Mesenchymal stem cell (in vitro differentiated cells and primary cell): ENCODE results near the gene GOSR1.
"Not testable (repeated sequence)": the region's sequence is repeated elsewhere in the genome, so short reads cannot be mapped to it uniquely, and the experiment has no call there.

Experiments
- DNase-seq: peaks from one replicate; pipeline ENCODE4 v3.0.0-alpha.2; 2013
- H2AFZ ChIP-seq: one replicate; pipeline ENCODE4 v1.6.1; 2013; ENCODE audit warnings: low read depth, mild to moderate bottlenecking, control low read depth, inconsistent platforms, low read length, moderate library complexity
- H2AK5ac ChIP-seq: 2 replicates; pipeline ENCODE4 v1.6.1; 2013; ENCODE audit warnings: low read length, moderate library complexity, mild to moderate bottlenecking, inconsistent platforms; ENCODE audit not compliant: severe bottlenecking
- H2BK120ac ChIP-seq: one replicate; pipeline ENCODE4 v1.6.1; 2013; ENCODE audit warnings: low read depth, mild to moderate bottlenecking, inconsistent platforms, low read length, moderate library complexity
- H2BK12ac ChIP-seq, 2 experiments: one replicate each; pipeline ENCODE4 v1.6.1; 2013; ENCODE audit warnings: inconsistent platforms in 2 of 2, low read length in 2 of 2, mild to moderate bottlenecking in 2 of 2, moderate library complexity in 2 of 2, control low read depth in 1 of 2
- H2BK15ac ChIP-seq: one replicate; pipeline ENCODE4 v1.6.1; 2013; ENCODE audit warnings: mild to moderate bottlenecking, low read depth, inconsistent platforms; ENCODE audit not compliant: poor library complexity, severe bottlenecking
- H2BK5ac ChIP-seq: 2 replicates; pipeline ENCODE4 v1.6.1; 2013; ENCODE audit warnings: low read depth, mild to moderate bottlenecking, low read length, control low read depth, inconsistent platforms; ENCODE audit not compliant: poor library complexity, severe bottlenecking
- H3K14ac ChIP-seq, 2 experiments: one replicate each; pipeline ENCODE4 v1.6.1; 2013; ENCODE audit warnings: inconsistent platforms in 2 of 2, low read length in 2 of 2, control low read depth in 1 of 2, mild to moderate bottlenecking in 1 of 2, moderate library complexity in 1 of 2
- H3K18ac ChIP-seq, 2 experiments: one replicate each; pipeline ENCODE4 v1.6.1; 2013; ENCODE audit warnings: inconsistent platforms in 2 of 2, low read length in 2 of 2, control low read depth in 1 of 2, low read depth in 1 of 2, mild to moderate bottlenecking in 1 of 2
- H3K23ac ChIP-seq, 2 experiments: one replicate each; pipeline ENCODE4 v1.6.1; 2013; ENCODE audit warnings: inconsistent platforms in 2 of 2, low read length in 2 of 2, mild to moderate bottlenecking in 2 of 2, moderate library complexity in 2 of 2, control low read depth in 1 of 2
- H3K27ac ChIP-seq: 2 replicates; pipeline ENCODE4 v1.5.1; 2013; ENCODE audit warnings: mild to moderate bottlenecking, moderate library complexity, low read length, control low read depth, inconsistent platforms; ENCODE audit not compliant: poor library complexity, severe bottlenecking
- H3K27me3 ChIP-seq, 2 experiments: 2 replicates each; pipeline versions ENCODE4 v1.6.1 to v1.7.0; 2013; ENCODE audit warnings: low read length in 2 of 2, mild to moderate bottlenecking in 2 of 2, moderate library complexity in 2 of 2, control low read depth in 1 of 2, inconsistent platforms in 1 of 2; ENCODE audit not compliant: control insufficient read depth in 1 of 2, insufficient read depth in 1 of 2
- H3K36me3 ChIP-seq, 2 experiments: 2 replicates each; pipeline versions ENCODE4 v1.6.1 to v1.7.0; 2013; ENCODE audit warnings: low read length in 2 of 2, control low read depth in 1 of 2, inconsistent platforms in 1 of 2, low read depth in 1 of 2, mild to moderate bottlenecking in 1 of 2; ENCODE audit not compliant: insufficient read depth in 2 of 2, control insufficient read depth in 1 of 2
- H3K4ac ChIP-seq, 2 experiments: one replicate each; pipeline ENCODE4 v1.6.1; 2013; ENCODE audit warnings: inconsistent platforms in 2 of 2, low read length in 2 of 2, mild to moderate bottlenecking in 2 of 2, moderate library complexity in 2 of 2, control low read depth in 1 of 2, low read depth in 1 of 2
- H3K4me1 ChIP-seq: 2 replicates; pipeline ENCODE4 v1.6.1; 2013; ENCODE audit warnings: low read depth, low read length, control low read depth; ENCODE audit not compliant: control insufficient read depth, insufficient read depth
- H3K4me2 ChIP-seq: 2 replicates; pipeline ENCODE4 v1.6.1; 2013; ENCODE audit warnings: low read length, mild to moderate bottlenecking, inconsistent platforms; ENCODE audit not compliant: poor library complexity, severe bottlenecking
- H3K4me3 ChIP-seq, 2 experiments: 2 replicates each; pipeline versions ENCODE4 v1.5.1 to v1.7.0; 2013; ENCODE audit warnings: low read length in 2 of 2, mild to moderate bottlenecking in 2 of 2, control low read depth in 1 of 2, low read depth in 1 of 2; ENCODE audit not compliant: insufficient read depth in 1 of 2
- H3K79me1 ChIP-seq: replicated peaks from 2 replicates; pipeline ENCODE4 v1.6.1; 2013; ENCODE audit warnings: mild to moderate bottlenecking, control low read depth, low read length, inconsistent platforms; ENCODE audit not compliant: poor library complexity, severe bottlenecking
- H3K9ac ChIP-seq: 2 replicates; pipeline ENCODE4 v1.7.0; 2013; ENCODE audit warnings: mild to moderate bottlenecking, low read length, moderate library complexity
- H3K9me3 ChIP-seq: 2 replicates; pipeline ENCODE4 v1.7.0; 2013; ENCODE audit warnings: mild to moderate bottlenecking, low read length; ENCODE audit not compliant: control insufficient read depth
- H4K8ac ChIP-seq: one replicate; pipeline ENCODE4 v1.6.1; 2013; ENCODE audit warnings: inconsistent platforms, mild to moderate bottlenecking, low read length, moderate library complexity
- H4K91ac ChIP-seq: one replicate; pipeline ENCODE4 v1.6.1; 2013; ENCODE audit warnings: mild to moderate bottlenecking, low read length, inconsistent platforms
- WGBS: methylation state at CpG from one replicate; pipeline ENCODE4 v1.1.7; 2013; ENCODE audit warnings: mixed read lengths; 5-methylcytosine and 5-hydroxymethylcytosine counted together

The GOSR1 gene

DNA sequence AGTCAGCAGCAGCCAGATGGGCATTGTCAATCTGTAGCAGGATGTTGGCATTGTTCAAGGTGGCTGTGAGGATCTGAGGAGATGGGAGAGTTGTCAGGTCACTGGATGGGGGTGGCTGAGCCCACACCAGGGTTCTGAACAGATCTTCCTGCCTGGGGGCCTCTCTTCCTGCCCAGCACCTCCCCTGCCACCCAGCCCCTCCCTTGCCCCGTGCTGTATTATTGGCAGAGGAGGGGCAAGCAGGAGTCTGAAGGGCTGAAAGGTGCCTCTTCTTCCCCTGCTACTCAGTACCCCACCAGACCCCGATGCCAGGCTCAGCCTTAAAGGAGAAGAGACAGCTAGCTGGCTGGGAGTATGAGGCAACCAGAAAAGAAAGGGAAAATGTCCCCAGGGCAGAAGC lies 93.0 kb downstream of the GOSR1 start:
- no peak overlapping the region for H3K9ac ChIP-seq
- no peaks in the 10 kb centered on the region for H3K9me3 ChIP-seq
- no peak overlapping the region for H2AFZ ChIP-seq
- H4K91ac ChIP-seq = no peak overlapping the region
- peaks cover 29 to 49% of the 10 kb centered on the region in 2 experiments for H3K27me3 ChIP-seq
- no peak overlapping the region for H2BK120ac ChIP-seq
- 86% methylated on average over 1 of the region's 2 CpGs for WGBS
- DNase-seq = no peak
- no peak overlapping the region for H3K23ac ChIP-seq
- H3K14ac ChIP-seq = no peak overlapping the region
- H3K4ac ChIP-seq = no peak overlapping the region
- H2BK12ac ChIP-seq = no peak overlapping the region
- H2AK5ac ChIP-seq = no peak overlapping the region
- H4K8ac ChIP-seq = no peak overlapping the region
- no peaks in the 10 kb centered on the region for H3K79me1 ChIP-seq
- no peak overlapping the region for H2BK15ac ChIP-seq
- no peak overlapping the region for H2BK5ac ChIP-seq
- no peaks in the 10 kb centered on the region for H3K36me3 ChIP-seq
- H3K4me2 ChIP-seq = no peak overlapping the region
- no peak overlapping the region for H3K27ac ChIP-seq
- H3K18ac ChIP-seq = no peak overlapping the region
- H3K4me1 ChIP-seq = peaks cover 11% of the 10 kb centered on the region
- H3K4me3 ChIP-seq = no peak overlapping the region

DNA sequence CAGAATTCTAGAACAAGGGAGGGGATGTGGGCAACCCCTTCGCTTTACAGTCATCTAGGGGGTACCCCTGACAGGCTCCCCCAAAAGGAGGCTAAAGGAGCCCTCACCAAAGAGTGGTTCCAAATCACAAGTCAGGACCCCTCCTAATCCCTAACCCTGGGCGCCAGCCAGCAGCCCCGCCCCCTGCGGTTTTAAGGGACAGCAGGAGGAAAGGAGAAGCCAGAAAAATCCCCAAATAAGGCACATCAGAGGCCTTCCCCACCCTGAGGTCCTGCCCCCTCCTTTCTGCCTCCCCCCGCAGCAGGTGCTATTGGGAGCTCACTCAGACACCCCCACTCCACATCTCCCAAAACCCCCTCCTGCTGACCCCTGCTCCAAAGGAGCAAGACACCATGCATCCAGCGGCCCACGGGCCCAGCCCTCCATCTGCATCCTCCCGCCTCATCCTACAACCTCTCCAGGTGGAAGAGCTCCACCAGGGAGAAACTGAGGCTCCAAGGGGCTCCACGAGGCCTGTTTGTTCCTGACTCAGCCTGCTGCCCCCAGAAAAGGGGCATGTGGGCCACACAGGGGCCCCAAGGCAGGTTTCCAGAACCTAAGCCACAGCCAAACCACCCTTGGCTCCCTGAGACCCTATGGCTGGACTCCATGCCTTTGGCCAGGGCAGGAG lies 93.5 kb downstream of the GOSR1 start:
- Histone ChIP-seq H3K4me1 (peaks cover 11% of the 10 kb centered on the region), H2BK15ac (no peak overlapping the region), H3K18ac (no peak overlapping the region), H3K4me3 (no peak overlapping the region), H3K36me3 (no peaks in the 10 kb centered on the region), H2BK120ac (no peak overlapping the region), H3K9me3 (no peaks in the 10 kb centered on the region), H3K27me3 (peaks cover 25 to 47% of the 10 kb centered on the region in 2 experiments), H2AK5ac (no peak overlapping the region), H3K4me2 (no peak overlapping the region), H3K27ac (no peak overlapping the region), H3K9ac (no peak overlapping the region), H3K4ac (no peak overlapping the region), H3K23ac (no peak overlapping the region), H2AFZ (no peak overlapping the region), H4K91ac (no peak overlapping the region), H2BK5ac (no peak overlapping the region), H3K79me1 (no peaks in the 10 kb centered on the region), H4K8ac (no peak overlapping the region), H2BK12ac (no peak overlapping the region), H3K14ac (no peak overlapping the region)
- no peak for DNase-seq
- 76% methylated on average over 8 of the region's 9 CpGs for WGBS

DNA sequence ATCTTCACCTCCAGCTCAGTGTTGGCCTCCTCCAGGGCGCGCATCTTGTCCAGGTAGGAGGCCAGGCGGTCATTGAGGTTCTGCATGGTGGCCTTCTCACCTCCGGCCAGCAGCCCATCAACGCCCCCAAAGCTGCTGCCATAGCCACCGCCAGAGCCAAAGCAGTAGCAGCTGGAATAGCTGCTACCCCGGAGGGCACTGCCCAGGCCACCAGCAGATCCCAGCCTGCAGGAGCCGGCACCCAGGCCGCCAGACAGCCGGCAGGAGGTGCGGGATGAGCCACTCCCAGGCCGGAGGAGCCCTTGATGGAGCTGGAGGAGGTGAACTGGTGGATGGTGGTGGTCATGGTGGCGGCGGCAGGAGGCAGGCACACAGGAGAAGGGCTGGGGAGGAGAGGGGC lies 94.2 kb downstream of the GOSR1 start:
- H3K4me3 ChIP-seq, H2AFZ ChIP-seq, H2BK5ac ChIP-seq, H3K79me1 ChIP-seq, H3K36me3 ChIP-seq, H3K23ac ChIP-seq, H2BK12ac ChIP-seq, H3K9ac ChIP-seq, H3K4ac ChIP-seq, H2BK120ac ChIP-seq, H3K18ac ChIP-seq, H2AK5ac ChIP-seq, H3K4me1 ChIP-seq, H3K27ac ChIP-seq, DNase-seq, H2BK15ac ChIP-seq, H3K4me2 ChIP-seq, H4K91ac ChIP-seq, H3K14ac ChIP-seq, H3K9me3 ChIP-seq, H4K8ac ChIP-seq: not testable (repeated sequence)
- 95% methylated on average over 14 of the region's 14 CpGs for WGBS
- H3K27me3 ChIP-seq = peaks cover 19 to 40% of the 10 kb centered on the region in 2 experiments

DNA sequence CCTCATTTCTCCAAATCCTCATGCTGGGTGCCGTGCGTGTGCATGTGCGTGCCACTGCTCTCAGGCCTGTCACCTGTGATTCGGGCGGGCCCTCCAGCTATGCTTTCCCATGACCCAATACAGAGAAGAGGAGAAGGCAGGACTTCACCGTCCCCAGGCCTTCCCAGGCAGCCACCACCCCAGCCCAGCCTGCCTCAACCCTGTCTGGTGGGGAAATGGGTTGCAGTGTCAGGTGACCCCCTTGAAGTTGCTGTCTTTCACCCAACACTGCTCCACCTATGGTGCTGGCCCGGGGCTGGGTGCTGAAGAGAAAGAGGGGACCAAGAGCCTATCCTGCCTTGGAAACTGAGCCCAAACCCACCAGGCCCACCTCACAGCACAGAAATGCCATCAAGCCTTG lies 94.7 kb downstream of the GOSR1 start:
- Histone ChIP-seq H3K27me3 (peaks cover 14 to 36% of the 10 kb centered on the region in 2 experiments), H2BK120ac (no peak overlapping the region), H3K36me3 (no peaks in the 10 kb centered on the region), H3K27ac (no peak overlapping the region), H3K4me2 (no peak overlapping the region), H3K18ac (no peak overlapping the region), H3K9ac (no peak overlapping the region), H3K9me3 (no peaks in the 10 kb centered on the region), H2BK15ac (no peak overlapping the region), H2BK12ac (no peak overlapping the region), H3K4me1 (peaks cover 5% of the 10 kb centered on the region), H2AK5ac (no peak overlapping the region), H4K91ac (no peak overlapping the region), H2AFZ (no peak overlapping the region), H3K4ac (no peak overlapping the region), H3K4me3 (no peak overlapping the region), H3K23ac (no peak overlapping the region), H4K8ac (no peak overlapping the region), H3K14ac (no peak overlapping the region), H2BK5ac (no peak overlapping the region), H3K79me1 (no peaks in the 10 kb centered on the region)
- 71% methylated on average over 6 of the region's 7 CpGs for whole genome bisulfite sequencing
- DNase-seq = no peak
